Body of pancreas (tissue), 4 donors: ENCODE measurements around the gene PEPD.

Experiments
- CTCF ChIP-seq, 7 experiments: fragments of 450-650 bp in 4 of 7; fragments of 200-600 bp in 3 of 7; sonication (generic) in 3 of 7; IDR thresholded peaks; one replicate each; pipeline ENCODE4 v1.5.1; 2016 to 2019; ENCODE audit warnings: antibody characterized with exemption in 7 of 7
- POLR2A ChIP-seq, 3 donors: fragments of 450-650 bp; IDR thresholded peaks; one replicate each; pipeline ENCODE4 v1.6.1; 2016; ENCODE audit warnings: antibody characterized with exemption in 3 of 3, mild to moderate bottlenecking in 2 of 3

GRCh38 chr19:33346665-33347064 is 174.9 kb downstream of the PEPD start:
- no peak for TF ChIP-seq POLR2A (IDR thresholded peaks at IDR 0.05)
- no peak for TF ChIP-seq CTCF (IDR thresholded peaks at IDR 0.05)
